Endothelial cell (in vitro differentiated cells): ENCODE measurements around the gene PRR15L. TPM values are rescaled to one million over a fixed set of nuclear protein-coding genes. Genes with fewer than 3 reads are reported as not detected.

Source experiments
- DNase-seq: peaks from one replicate; pipeline ENCODE4 v3.0.0; 2021; ENCODE audit warnings: low spot score
- H3K27ac Mint-ChIP-seq: one replicate; pipeline ENCODE4 v1.8.0; 2021; ENCODE audit warnings: mixed read lengths, inconsistent platforms; ENCODE audit not compliant: unreplicated experiment
- H3K27me3 Mint-ChIP-seq: one replicate; pipeline ENCODE4 v1.8.0; 2021; ENCODE audit warnings: mild to moderate bottlenecking, moderate library complexity, mixed read lengths, inconsistent platforms; ENCODE audit not compliant: unreplicated experiment
- H3K36me3 Mint-ChIP-seq: one replicate; pipeline ENCODE4 v1.8.0; 2021; ENCODE audit warnings: mild to moderate bottlenecking, low read depth, mixed read lengths, inconsistent platforms; ENCODE audit not compliant: unreplicated experiment
- H3K4me1 Mint-ChIP-seq: one replicate; pipeline ENCODE4 v1.8.0; 2021; ENCODE audit warnings: mild to moderate bottlenecking, mixed read lengths, inconsistent platforms; ENCODE audit not compliant: unreplicated experiment
- H3K4me3 Mint-ChIP-seq: one replicate; pipeline ENCODE4 v1.8.0; 2021; ENCODE audit warnings: mild to moderate bottlenecking, mixed read lengths, inconsistent platforms; ENCODE audit not compliant: unreplicated experiment
- H3K9me3 Mint-ChIP-seq: one replicate; pipeline ENCODE4 v1.8.0; 2021; ENCODE audit warnings: mixed read lengths, inconsistent platforms; ENCODE audit not compliant: unreplicated experiment
- CTCF ChIP-seq: fragments of 200-600 bp; sonication (generic); IDR thresholded peaks from one replicate; pipeline ENCODE4 v1.5.0; 2021; ENCODE audit warnings: antibody characterized with exemption; ENCODE audit not compliant: unreplicated experiment
- total RNA-seq: library from RNA; stranded (reverse); fragmentation: NEBNext Ultra II Directional; extraction: Animal tissue kit (Norgen Biotek cat#: 25700); gene quantifications from one replicate; pipeline ENCODE4 v1.2.1, GENCODE V29; 2021; ENCODE audit not compliant: unreplicated experiment

The PRR15L gene
- total RNA-seq, 1 donor from 2014 or later: not detected

- H3K36me3 Mint-ChIP-seq: peaks cover 28% of the 10 kb centered on the region
- H3K27me3 Mint-ChIP-seq: peaks cover 6% of the 10 kb centered on the region
- no peak for DNase-seq
- TF ChIP-seq CTCF: no peak
- no peak overlapping the region for H3K27ac Mint-ChIP-seq
- no peak overlapping the region for H3K4me3 Mint-ChIP-seq
- no peaks in the 10 kb centered on the region for H3K9me3 Mint-ChIP-seq
- H3K4me1 Mint-ChIP-seq: peaks cover 2% of the 10 kb centered on the region
These were observed 25.1 kb upstream of the PRR15L start for GRCh38 chr17:47982645-47983390.

GRCh38 chr17:47982091-47982617 is 24.5 kb upstream of the PRR15L start:
- DNase-seq: no peak
- H3K36me3 Mint-ChIP-seq: peaks cover 33% of the 10 kb centered on the region
- H3K9me3 Mint-ChIP-seq: no peaks in the 10 kb centered on the region
- peaks cover 2% of the 10 kb centered on the region for H3K4me1 Mint-ChIP-seq
- peaks cover 5% of the 10 kb centered on the region for H3K27me3 Mint-ChIP-seq
- no peak overlapping the region for H3K27ac Mint-ChIP-seq
- no peak overlapping the region for H3K4me3 Mint-ChIP-seq
- no peak for TF ChIP-seq CTCF

GRCh38 chr17:47981462-47981861 is 23.8 kb upstream of the PRR15L start:
- Mint-ChIP-seq H3K4me1 (peaks cover 2% of the 10 kb centered on the region), H3K9me3 (no peaks in the 10 kb centered on the region), H3K36me3 (peaks cover 37% of the 10 kb centered on the region), H3K27ac (no peak overlapping the region), H3K27me3 (peaks cover 8% of the 10 kb centered on the region), H3K4me3 (no peak overlapping the region)
- DNase-seq: no peak
- TF ChIP-seq CTCF: no peak

- peaks cover 9% of the 10 kb centered on the region for H3K27me3 Mint-ChIP-seq
- H3K27ac Mint-ChIP-seq: no peak overlapping the region
- peaks cover 43% of the 10 kb centered on the region for H3K36me3 Mint-ChIP-seq
- H3K4me1 Mint-ChIP-seq: peaks cover 2% of the 10 kb centered on the region
- no peaks in the 10 kb centered on the region for H3K9me3 Mint-ChIP-seq
- DNase-seq: no peak
- no peak overlapping the region for H3K4me3 Mint-ChIP-seq
- no peak for TF ChIP-seq CTCF
These were observed 22.9 kb upstream of the PRR15L start for GRCh38 chr17:47980541-47980940.

GRCh38 chr17:47978324-47978723 is 20.6 kb upstream of the PRR15L start:
- peak; percentile 75 for DNase-seq
- H3K27me3 Mint-ChIP-seq: peaks cover 13% of the 10 kb centered on the region
- H3K27ac Mint-ChIP-seq: no peak overlapping the region
- H3K36me3 Mint-ChIP-seq: peaks cover 44% of the 10 kb centered on the region
- peak; percentile 71 for TF ChIP-seq CTCF
- H3K4me1 Mint-ChIP-seq: peaks cover 2% of the 10 kb centered on the region
- H3K4me3 Mint-ChIP-seq: no peak overlapping the region
- no peaks in the 10 kb centered on the region for H3K9me3 Mint-ChIP-seq
